ENCODE measurements around the gene SFSWAP.

Gene SFSWAP

DNA sequence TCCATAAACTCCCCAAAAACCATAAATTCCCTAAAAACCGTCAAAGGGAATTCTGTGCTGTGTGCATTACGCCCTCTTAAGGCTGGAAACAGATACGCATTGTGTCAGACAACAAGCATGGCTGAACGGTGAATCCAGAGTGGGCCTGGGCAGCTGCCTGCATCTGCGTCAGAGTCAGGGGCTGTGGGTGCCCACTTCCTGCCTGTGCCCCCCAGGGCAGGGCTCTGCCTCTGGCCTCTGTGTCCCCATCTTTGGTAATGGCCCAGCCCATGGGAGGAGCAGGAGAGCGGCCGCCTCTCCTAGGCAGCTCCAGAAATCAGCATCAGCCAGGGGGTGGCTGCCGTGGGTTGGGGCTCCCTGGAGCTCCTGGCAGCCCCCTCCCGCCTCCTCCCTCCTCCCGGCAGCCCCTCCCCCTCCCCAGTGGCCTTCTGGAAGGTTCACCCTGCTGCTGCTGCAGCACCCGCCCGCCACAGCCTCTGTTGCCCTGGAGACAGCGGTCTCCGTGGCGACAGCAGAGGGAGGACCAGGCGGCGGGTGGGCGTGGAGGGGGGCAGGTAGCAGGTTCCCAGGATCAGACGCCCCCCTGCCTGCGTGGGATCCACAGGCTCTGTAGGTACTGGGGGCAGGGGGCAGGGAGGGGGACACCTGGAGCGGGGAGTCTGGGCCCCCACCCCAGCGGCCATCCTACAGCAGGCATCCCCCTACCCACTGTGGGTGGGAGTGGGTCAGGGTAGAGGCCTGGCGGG lies 123.2 kb downstream of the SFSWAP start:
- Histone ChIP-seq H2BK120ac (ENCODE audit: low read depth, low read length) (no peak overlapping the region), H3K79me1 (ENCODE audit: low read depth, low read length) (peaks cover 4% of the 10 kb centered on the region), H3K4me1 (ENCODE audit: control insufficient read depth in 2 of 2, insufficient read depth in 1 of 2, low read depth in 1 of 2, low read length in 2 of 2) (peaks cover 13 to 28% of the 10 kb centered on the region in 2 donors), H4K8ac (ENCODE audit: low read depth, low read length) (no peak overlapping the region), H2AFZ (ENCODE audit: low read length) (no peak overlapping the region), H3K4ac (ENCODE audit: low read length) (no peak overlapping the region), H3K18ac (ENCODE audit: low read length) (peak overlapping the region; percentile 52), H3K9me3 (replicated peaks in 1 of 2; ENCODE audit: control insufficient read depth in 2 of 2, insufficient read depth in 1 of 2, low read depth in 1 of 2, low read length in 2 of 2) (no peaks in the 10 kb centered on the region), H4K91ac (ENCODE audit: low read depth, low read length, poor library complexity) (no peak overlapping the region), H3K4me3 (ENCODE audit: low read length in 2 of 2) (no peak overlapping the region), H3K36me3 (replicated peaks in 1 of 2; ENCODE audit: control insufficient read depth in 2 of 2, insufficient read depth in 2 of 2, low read length in 2 of 2) (no peaks in the 10 kb centered on the region), H2BK5ac (ENCODE audit: low read length) (no peak overlapping the region), H3K23ac (ENCODE audit: low read depth, low read length, poor library complexity) (no peak overlapping the region), H3K9ac (ENCODE audit: low read depth, low read length, poor library complexity) (no peak overlapping the region), H3K14ac (ENCODE audit: low read length) (no peak overlapping the region), H2BK12ac (ENCODE audit: low read length) (no peak overlapping the region), H3K4me2 (ENCODE audit: insufficient read depth, low read length, poor library complexity, severe bottlenecking) (no peak overlapping the region), H2BK15ac (ENCODE audit: low read length) (no peak overlapping the region), H2AK5ac (ENCODE audit: low read depth, low read length) (peak overlapping the region; percentile 94), H3K27me3 (ENCODE audit: control insufficient read depth in 3 of 3, insufficient read depth in 3 of 3, low read depth in 1 of 3, low read length in 3 of 3) (peaks cover 0 to 19% (median 7%) of the 10 kb centered on the region in 3 experiments), H3K27ac (replicated peaks; ENCODE audit: low read length) (no peak overlapping the region)
- no CpG with 5 or more reads among the region's 23 CpGs for WGBS, 2 donors (ENCODE audit: extremely low coverage in 2 of 2, insufficient read length in 2 of 2, insufficient replicate concordance in 1 of 2)
- DNase-seq (ENCODE audit: low spot score) = no peak

DNA sequence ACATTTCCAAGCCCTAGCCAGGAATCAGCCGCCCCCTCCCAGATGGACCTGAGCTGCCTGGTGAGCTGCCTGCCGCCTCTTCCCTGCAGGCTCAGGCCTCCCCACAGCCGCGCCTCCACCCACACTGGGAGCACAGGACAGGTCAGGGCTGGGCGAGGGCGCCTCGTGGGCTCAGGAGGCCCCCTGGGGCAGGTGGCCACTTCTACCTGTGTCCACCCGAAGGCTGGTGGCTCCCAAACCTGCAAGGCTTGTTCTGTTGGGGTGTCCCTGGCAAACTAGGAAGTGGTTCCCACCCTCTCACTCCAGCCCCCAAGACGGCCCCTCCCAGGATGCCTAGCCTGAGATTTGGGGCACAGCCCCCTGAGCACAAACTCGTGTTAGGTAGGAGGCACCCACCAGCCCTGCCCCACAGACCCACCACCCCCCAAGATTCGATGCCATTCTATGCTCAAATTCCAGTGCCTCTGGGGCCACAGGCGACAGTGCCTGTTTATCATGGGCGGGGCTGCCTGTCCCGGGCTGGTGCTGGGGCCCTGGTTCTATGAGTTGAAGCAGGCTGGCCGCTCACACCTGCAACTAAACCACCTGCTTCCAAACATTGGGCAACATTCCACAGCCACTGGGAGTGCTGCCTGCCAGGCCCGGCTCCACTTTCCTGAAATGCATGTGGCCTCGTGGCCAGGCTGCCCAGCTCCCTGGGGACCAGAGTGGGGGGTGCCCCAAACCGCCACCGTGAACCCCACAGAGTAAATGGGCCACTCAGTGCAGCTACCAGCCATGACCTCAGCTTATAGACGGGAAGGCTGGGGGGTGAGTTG lies 124.1 kb downstream of the SFSWAP start:
- Histone ChIP-seq H3K79me1 (ENCODE audit: low read depth, low read length) (peaks cover 4% of the 10 kb centered on the region), H3K27me3 (ENCODE audit: control insufficient read depth in 3 of 3, insufficient read depth in 3 of 3, low read depth in 1 of 3, low read length in 3 of 3) (peaks cover 0 to 9% (median 0%) of the 10 kb centered on the region in 3 experiments), H2AK5ac (ENCODE audit: low read depth, low read length) (peak overlapping the region; percentile 94), H2BK15ac (ENCODE audit: low read length) (peak overlapping the region; percentile 75), H2BK5ac (ENCODE audit: low read length) (no peak overlapping the region), H3K4me1 (ENCODE audit: control insufficient read depth in 2 of 2, insufficient read depth in 1 of 2, low read depth in 1 of 2, low read length in 2 of 2) (peaks cover 9 to 22% of the 10 kb centered on the region in 2 donors), H3K4ac (ENCODE audit: low read length) (peak overlapping the region; percentile 11), H2BK120ac (ENCODE audit: low read depth, low read length) (no peak overlapping the region), H4K91ac (ENCODE audit: low read depth, low read length, poor library complexity) (no peak overlapping the region), H4K8ac (ENCODE audit: low read depth, low read length) (no peak overlapping the region), H3K23ac (ENCODE audit: low read depth, low read length, poor library complexity) (peak overlapping the region; percentile 80), H3K4me3 (ENCODE audit: low read length in 2 of 2) (no peak overlapping the region), H3K9me3 (replicated peaks in 1 of 2; ENCODE audit: control insufficient read depth in 2 of 2, insufficient read depth in 1 of 2, low read depth in 1 of 2, low read length in 2 of 2) (no peaks in the 10 kb centered on the region), H2BK12ac (ENCODE audit: low read length) (peak overlapping the region; percentile 97), H3K27ac (replicated peaks; ENCODE audit: low read length) (no peak overlapping the region), H3K18ac (ENCODE audit: low read length) (peak overlapping the region; percentile 64), H3K9ac (ENCODE audit: low read depth, low read length, poor library complexity) (no peak overlapping the region), H2AFZ (ENCODE audit: low read length) (no peak overlapping the region), H3K36me3 (replicated peaks in 1 of 2; ENCODE audit: control insufficient read depth in 2 of 2, insufficient read depth in 2 of 2, low read length in 2 of 2) (peaks cover 0 to 1% of the 10 kb centered on the region in 2 donors), H3K4me2 (ENCODE audit: insufficient read depth, low read length, poor library complexity, severe bottlenecking) (no peak overlapping the region), H3K14ac (ENCODE audit: low read length) (no peak overlapping the region)
- no peak for DNase-seq (ENCODE audit: low spot score)
- no CpG with 5 or more reads among the region's 20 CpGs for WGBS, 2 donors (ENCODE audit: extremely low coverage in 2 of 2, insufficient read length in 2 of 2, insufficient replicate concordance in 1 of 2)

DNA sequence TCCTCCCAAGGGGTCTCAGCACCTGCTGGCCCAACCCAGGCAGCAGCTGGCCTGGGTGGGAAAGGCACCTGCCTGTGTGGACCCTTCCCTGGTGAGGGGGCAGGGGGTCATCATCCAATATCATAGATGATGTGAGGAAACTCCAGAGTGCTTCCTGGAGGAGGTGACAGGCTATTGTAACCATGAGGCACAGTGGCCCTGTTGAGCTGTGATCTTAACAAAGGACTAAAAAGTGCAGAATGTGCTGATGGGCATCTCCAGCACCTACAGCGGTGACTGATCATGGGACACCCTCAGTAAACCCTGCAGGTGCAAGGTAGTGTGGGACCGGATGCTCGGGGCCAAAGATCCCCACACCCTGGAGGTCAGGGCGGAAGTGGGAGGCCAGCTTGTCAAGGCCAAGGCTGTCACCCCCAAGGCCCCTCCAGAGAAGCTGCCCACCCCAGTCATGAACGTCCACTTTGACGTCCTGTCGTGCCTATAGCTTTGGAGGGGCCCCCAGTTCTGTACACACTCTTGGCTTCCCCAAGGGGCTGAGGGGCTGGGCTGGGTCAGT lies 124.8 kb downstream of the SFSWAP start:
- no peak overlapping the region for H2AFZ ChIP-seq (ENCODE audit: low read length)
- H3K4ac ChIP-seq (ENCODE audit: low read length) = no peak overlapping the region
- H3K4me3 ChIP-seq (ENCODE audit: low read length in 2 of 2) = no peak overlapping the region
- H2BK120ac ChIP-seq (ENCODE audit: low read depth, low read length) = no peak overlapping the region
- peak overlapping the region; percentile 90 for H2BK12ac ChIP-seq (ENCODE audit: low read length)
- peaks cover 0 to 7% (median 0%) of the 10 kb centered on the region in 3 experiments for H3K27me3 ChIP-seq (ENCODE audit: control insufficient read depth in 3 of 3, insufficient read depth in 3 of 3, low read depth in 1 of 3, low read length in 3 of 3)
- no peak overlapping the region for H3K27ac ChIP-seq (replicated peaks; ENCODE audit: low read length)
- DNase-seq (ENCODE audit: low spot score) = no peak
- peaks cover 4% of the 10 kb centered on the region for H3K79me1 ChIP-seq (ENCODE audit: low read depth, low read length)
- H3K4me2 ChIP-seq (ENCODE audit: insufficient read depth, low read length, poor library complexity, severe bottlenecking) = no peak overlapping the region
- H2BK5ac ChIP-seq (ENCODE audit: low read length) = no peak overlapping the region
- no CpG with 5 or more reads among the region's 7 CpGs for WGBS, 2 donors (ENCODE audit: extremely low coverage in 2 of 2, insufficient read length in 2 of 2, insufficient replicate concordance in 1 of 2)
- no peak overlapping the region for H4K91ac ChIP-seq (ENCODE audit: low read depth, low read length, poor library complexity)
- H4K8ac ChIP-seq (ENCODE audit: low read depth, low read length) = no peak overlapping the region
- H3K18ac ChIP-seq (ENCODE audit: low read length) = peak overlapping the region; percentile 51
- H3K14ac ChIP-seq (ENCODE audit: low read length) = no peak overlapping the region
- H2AK5ac ChIP-seq (ENCODE audit: low read depth, low read length) = peak overlapping the region; percentile 94
- peaks cover 9 to 21% of the 10 kb centered on the region in 2 donors for H3K4me1 ChIP-seq (ENCODE audit: control insufficient read depth in 2 of 2, insufficient read depth in 1 of 2, low read depth in 1 of 2, low read length in 2 of 2)
- H3K9me3 ChIP-seq (replicated peaks in 1 of 2; ENCODE audit: control insufficient read depth in 2 of 2, insufficient read depth in 1 of 2, low read depth in 1 of 2, low read length in 2 of 2) = no peaks in the 10 kb centered on the region
- no peak overlapping the region for H3K9ac ChIP-seq (ENCODE audit: low read depth, low read length, poor library complexity)
- H3K36me3 ChIP-seq (replicated peaks in 1 of 2; ENCODE audit: control insufficient read depth in 2 of 2, insufficient read depth in 2 of 2, low read length in 2 of 2) = peaks cover 0 to 8% of the 10 kb centered on the region in 2 donors
- peak overlapping the region; percentile 80 for H3K23ac ChIP-seq (ENCODE audit: low read depth, low read length, poor library complexity)
- H2BK15ac ChIP-seq (ENCODE audit: low read length) = peak overlapping the region; percentile 16

DNA sequence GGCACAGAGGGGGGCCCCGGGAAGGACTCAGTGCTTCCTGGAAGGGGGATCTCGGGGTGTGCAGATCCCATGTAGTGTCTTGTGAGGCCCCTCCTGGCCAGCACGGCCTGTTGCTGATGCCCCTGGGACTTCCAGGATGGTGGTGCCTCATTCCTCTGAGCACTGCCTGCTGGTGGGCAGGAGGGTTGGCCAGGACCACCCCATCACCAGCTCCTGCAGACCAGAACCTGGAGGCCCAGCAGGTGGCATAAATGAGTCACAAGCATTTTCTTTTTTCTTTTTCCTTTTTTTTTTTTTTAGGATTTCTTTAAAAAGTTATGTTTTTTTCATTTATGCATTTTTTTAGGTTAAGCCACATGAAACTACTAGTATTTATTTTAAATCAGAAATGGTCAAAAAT lies 125.3 kb downstream of the SFSWAP start:
- Histone ChIP-seq H2BK15ac (ENCODE audit: low read length) (peak overlapping the region; percentile 16), H4K91ac (ENCODE audit: low read depth, low read length, poor library complexity) (no peak overlapping the region), H3K23ac (ENCODE audit: low read depth, low read length, poor library complexity) (no peak overlapping the region), H2BK5ac (ENCODE audit: low read length) (no peak overlapping the region), H3K18ac (ENCODE audit: low read length) (peak overlapping the region; percentile 51), H2AFZ (ENCODE audit: low read length) (no peak overlapping the region), H3K9ac (ENCODE audit: low read depth, low read length, poor library complexity) (no peak overlapping the region), H3K4ac (ENCODE audit: low read length) (no peak overlapping the region), H2AK5ac (ENCODE audit: low read depth, low read length) (peak overlapping the region; percentile 94), H3K79me1 (ENCODE audit: low read depth, low read length) (peaks cover 4% of the 10 kb centered on the region), H2BK120ac (ENCODE audit: low read depth, low read length) (no peak overlapping the region), H3K27ac (replicated peaks; ENCODE audit: low read length) (no peak overlapping the region), H3K4me3 (ENCODE audit: low read length in 2 of 2) (no peak overlapping the region), H2BK12ac (ENCODE audit: low read length) (no peak overlapping the region), H3K14ac (ENCODE audit: low read length) (no peak overlapping the region), H4K8ac (ENCODE audit: low read depth, low read length) (no peak overlapping the region), H3K36me3 (replicated peaks in 1 of 2; ENCODE audit: control insufficient read depth in 2 of 2, insufficient read depth in 2 of 2, low read length in 2 of 2) (peaks cover 0 to 13% of the 10 kb centered on the region in 2 donors), H3K4me1 (ENCODE audit: control insufficient read depth in 2 of 2, insufficient read depth in 1 of 2, low read depth in 1 of 2, low read length in 2 of 2) (peaks cover 4 to 17% of the 10 kb centered on the region in 2 donors), H3K27me3 (ENCODE audit: control insufficient read depth in 3 of 3, insufficient read depth in 3 of 3, low read depth in 1 of 3, low read length in 3 of 3) (peaks cover 0 to 4% (median 0%) of the 10 kb centered on the region in 3 experiments), H3K4me2 (ENCODE audit: insufficient read depth, low read length, poor library complexity, severe bottlenecking) (no peak overlapping the region), H3K9me3 (replicated peaks in 1 of 2; ENCODE audit: control insufficient read depth in 2 of 2, insufficient read depth in 1 of 2, low read depth in 1 of 2, low read length in 2 of 2) (no peaks in the 10 kb centered on the region)
- DNase-seq (ENCODE audit: low spot score) = no peak
- WGBS, 2 donors (ENCODE audit: extremely low coverage in 2 of 2, insufficient read length in 2 of 2, insufficient replicate concordance in 1 of 2) = no CpG with 5 or more reads among the region's 3 CpGs

Data from neuronal stem cell (in vitro differentiated cells).